Measurements from ENCODE around the gene TP73. TPM values are rescaled to one million over a fixed set of nuclear protein-coding genes. Genes with fewer than 3 reads are reported as not detected.

Gene TP73
- total RNA-seq, 1 donor from 2014 or later = 0.05 TPM

DNA sequence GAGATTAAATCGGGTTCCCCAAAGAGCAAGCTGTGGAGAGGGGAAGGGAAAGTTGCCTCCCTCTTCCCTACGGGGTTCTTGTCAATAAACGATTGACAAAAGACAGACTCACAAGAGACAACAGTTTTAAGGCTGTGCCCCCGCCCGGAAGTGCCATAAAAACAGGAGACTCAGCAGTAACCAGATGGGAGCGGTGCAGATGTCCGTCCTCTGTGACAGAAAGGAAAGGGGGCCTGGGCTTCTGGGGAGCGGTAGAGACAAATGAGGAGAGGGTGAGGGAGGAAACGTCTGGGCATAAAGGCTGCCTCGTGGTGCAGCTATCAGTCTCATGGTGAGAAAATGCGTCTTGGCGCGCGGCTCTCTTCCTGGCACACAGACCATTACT lies 5.9 kb downstream of the TP73 start:
- intact Hi-C loops (cut with micrococcal nuclease) = no loop called here
- H3K27ac ChIP-seq (replicated peaks) = no peak overlapping the region
- no peak for DNase-seq
- no peaks in the 10 kb centered on the region for H3K9me3 ChIP-seq (replicated peaks)
- H3K4me3 ChIP-seq = no peak overlapping the region
- TF ChIP-seq, protein P1, sequence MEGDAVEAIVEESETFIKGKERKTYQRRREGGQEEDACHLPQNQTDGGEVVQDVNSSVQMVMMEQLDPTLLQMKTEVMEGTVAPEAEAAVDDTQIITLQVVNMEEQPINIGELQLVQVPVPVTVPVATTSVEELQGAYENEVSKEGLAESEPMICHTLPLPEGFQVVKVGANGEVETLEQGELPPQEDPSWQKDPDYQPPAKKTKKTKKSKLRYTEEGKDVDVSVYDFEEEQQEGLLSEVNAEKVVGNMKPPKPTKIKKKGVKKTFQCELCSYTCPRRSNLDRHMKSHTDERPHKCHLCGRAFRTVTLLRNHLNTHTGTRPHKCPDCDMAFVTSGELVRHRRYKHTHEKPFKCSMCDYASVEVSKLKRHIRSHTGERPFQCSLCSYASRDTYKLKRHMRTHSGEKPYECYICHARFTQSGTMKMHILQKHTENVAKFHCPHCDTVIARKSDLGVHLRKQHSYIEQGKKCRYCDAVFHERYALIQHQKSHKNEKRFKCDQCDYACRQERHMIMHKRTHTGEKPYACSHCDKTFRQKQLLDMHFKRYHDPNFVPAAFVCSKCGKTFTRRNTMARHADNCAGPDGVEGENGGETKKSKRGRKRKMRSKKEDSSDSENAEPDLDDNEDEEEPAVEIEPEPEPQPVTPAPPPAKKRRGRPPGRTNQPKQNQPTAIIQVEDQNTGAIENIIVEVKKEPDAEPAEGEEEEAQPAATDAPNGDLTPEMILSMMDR (IDR thresholded peaks at IDR 0.05; ENCODE audit: borderline replicate concordance) = no peak
- peaks cover 11% of the 10 kb centered on the region for H3K4me1 ChIP-seq
- H3K36me3 ChIP-seq = no peaks in the 10 kb centered on the region
- peaks cover 65% of the 10 kb centered on the region for H3K27me3 ChIP-seq (ENCODE audit: low read depth)

DNA sequence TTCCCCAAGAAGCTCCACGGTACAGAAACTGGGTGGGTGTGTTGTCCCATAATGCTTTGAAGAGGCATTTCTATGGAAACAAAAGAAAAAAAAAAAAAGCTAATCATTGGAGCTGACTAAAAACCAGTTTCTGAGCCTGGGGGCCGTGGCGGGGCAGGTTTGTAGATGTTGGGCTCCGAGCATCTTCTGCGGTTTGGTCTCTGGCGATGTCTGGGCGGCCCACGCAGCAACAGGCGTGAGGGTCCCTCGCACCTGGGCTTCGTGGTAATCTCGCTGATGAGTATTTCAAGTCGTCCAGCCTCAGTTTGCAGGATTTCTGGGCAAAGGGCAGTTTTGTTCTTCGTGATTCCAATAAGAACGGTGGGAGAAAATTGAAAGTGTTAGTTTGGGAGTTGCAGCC lies 6.8 kb downstream of the TP73 start:
- Histone ChIP-seq H3K36me3 (no peaks in the 10 kb centered on the region), H3K27me3 (ENCODE audit: low read depth) (peaks cover 64% of the 10 kb centered on the region)

DNA sequence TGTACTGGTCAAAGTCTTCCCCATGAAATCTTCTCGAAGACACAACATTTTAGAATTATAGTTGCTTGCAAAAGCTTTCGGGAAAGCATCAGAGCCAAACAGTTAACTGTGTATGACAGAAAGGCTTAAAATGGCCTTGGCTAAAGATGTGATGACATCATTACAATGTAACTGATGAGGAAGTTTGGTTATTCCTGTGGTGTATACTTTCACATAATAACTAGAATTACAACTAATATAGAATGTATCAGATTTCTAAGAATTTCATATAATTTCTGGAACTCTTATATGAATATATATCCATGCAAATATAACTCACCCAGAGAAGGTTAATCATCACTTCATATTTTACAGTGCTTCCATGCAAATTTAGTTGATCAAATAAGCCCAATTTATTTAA lies 8.4 kb downstream of the TP73 start:
- intact Hi-C loops (cut with micrococcal nuclease) = no loop called here
- TF ChIP-seq, protein P1 (IDR thresholded peaks at IDR 0.05; ENCODE audit: borderline replicate concordance) = no peak
- DNase-seq = no peak
- H3K9me3 ChIP-seq (replicated peaks) = no peaks in the 10 kb centered on the region
- H3K36me3 ChIP-seq = no peaks in the 10 kb centered on the region
- no peak overlapping the region for H3K4me3 ChIP-seq
- H3K27me3 ChIP-seq (ENCODE audit: low read depth) = peaks cover 49% of the 10 kb centered on the region
- no peak overlapping the region for H3K27ac ChIP-seq (replicated peaks)
- no peaks in the 10 kb centered on the region for H3K4me1 ChIP-seq

More for the DNA sequence above, 6.8 kb downstream of the TP73 start:
- Histone ChIP-seq H3K4me1 (peaks cover 10% of the 10 kb centered on the region), H3K4me3 (no peak overlapping the region), H3K27ac (replicated peaks) (no peak overlapping the region), H3K9me3 (replicated peaks) (no peaks in the 10 kb centered on the region)
- intact Hi-C loops (cut with micrococcal nuclease) = no loop called here
- peak; percentile 11 for DNase-seq
- TF ChIP-seq, protein P1 (IDR thresholded peaks at IDR 0.05; ENCODE audit: borderline replicate concordance) = no peak

DNA sequence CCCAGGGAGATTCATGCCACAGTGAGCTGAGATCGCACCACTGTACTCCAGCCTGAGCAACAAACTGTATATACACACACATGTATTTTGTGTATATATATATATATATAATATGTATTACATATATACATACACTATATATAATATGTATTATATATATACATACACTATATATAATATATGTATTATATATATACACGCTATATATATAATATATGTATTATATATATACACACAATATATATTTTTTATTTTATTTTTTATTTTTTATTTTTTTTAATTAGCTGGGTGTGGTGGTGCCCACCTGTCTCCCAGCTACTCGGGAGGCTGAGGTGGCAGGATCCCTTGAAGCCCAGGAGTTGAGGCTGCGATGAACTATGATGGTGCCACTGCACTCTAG lies 9.3 kb downstream of the TP73 start:
- Histone ChIP-seq H3K36me3 (no peaks in the 10 kb centered on the region), H3K27ac (replicated peaks) (no peak overlapping the region), H3K4me3 (no peak overlapping the region), H3K27me3 (ENCODE audit: low read depth) (peaks cover 41% of the 10 kb centered on the region), H3K4me1 (no peaks in the 10 kb centered on the region), H3K9me3 (replicated peaks) (no peaks in the 10 kb centered on the region)
- intact Hi-C loops (cut with micrococcal nuclease) = no loop called here
- TF ChIP-seq, protein P1 (IDR thresholded peaks at IDR 0.05; ENCODE audit: borderline replicate concordance) = no peak
- no peak for DNase-seq

DNA sequence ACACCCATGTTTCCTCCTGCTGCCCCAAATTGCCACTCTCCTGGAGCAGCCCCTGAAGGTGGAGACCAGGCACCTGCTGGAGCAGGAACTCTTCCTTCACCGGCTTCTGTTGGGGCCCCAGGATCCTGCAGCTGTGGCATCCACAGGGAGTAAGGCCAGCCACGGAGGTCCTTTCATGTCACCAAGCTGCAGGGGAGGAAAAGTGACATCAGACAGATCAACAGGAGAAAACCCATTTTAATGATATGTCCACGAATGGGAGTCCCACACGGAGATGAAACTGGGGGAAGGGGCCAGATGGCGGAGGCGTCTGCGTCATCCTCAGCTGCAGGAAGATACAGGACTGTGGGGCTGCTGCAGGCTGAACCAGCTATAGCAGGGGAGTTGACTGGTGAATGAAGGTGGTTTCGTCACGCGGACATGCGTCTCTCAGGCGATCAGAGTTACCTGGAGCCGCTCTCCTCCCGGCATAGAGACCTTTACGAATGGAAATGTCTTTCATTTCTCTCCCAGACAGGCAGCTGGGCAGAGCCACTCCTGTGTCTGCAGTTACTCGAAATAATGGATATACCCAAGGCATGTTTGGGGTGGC lies 9.9 kb downstream of the TP73 start:
- Histone ChIP-seq H3K4me3 (no peak overlapping the region), H3K4me1 (no peaks in the 10 kb centered on the region), H3K27ac (replicated peaks) (no peak overlapping the region), H3K27me3 (ENCODE audit: low read depth) (peaks cover 35% of the 10 kb centered on the region), H3K36me3 (no peaks in the 10 kb centered on the region), H3K9me3 (replicated peaks) (no peaks in the 10 kb centered on the region)
- no peak for DNase-seq
- intact Hi-C loops (cut with micrococcal nuclease) = no loop called here
- TF ChIP-seq, protein P1 (IDR thresholded peaks at IDR 0.05; ENCODE audit: borderline replicate concordance) = no peak

Data from left ventricle myocardium inferior (tissue), 1 donor.